ENCODE results near the gene PDAP1. TPM values are rescaled to one million over a fixed set of nuclear protein-coding genes. Genes with fewer than 3 reads are reported as not detected.

PDAP1 gene
- total RNA-seq, 4 donors from 2014 or later, result 47.2 to 68.5 (median 48.3) TPM

GRCh38 chr7:99396418-99397296 is 11.7 kb downstream of the PDAP1 start:
- Histone ChIP-seq H3K27ac (no peak overlapping the region), H3K27me3 (no peaks in the 10 kb centered on the region), H3K4me1 (peaks cover 23% of the 10 kb centered on the region), H3K4me3 (no peak overlapping the region), H3K9me3 (no peaks in the 10 kb centered on the region), H3K36me3 (peaks cover 77% of the 10 kb centered on the region)
- TF ChIP-seq POLR2AphosphoS5 (IDR thresholded peaks at IDR 0.05) (no peak), EP300 (IDR thresholded peaks at IDR 0.05) (no peak), POLR2A (IDR thresholded peaks at IDR 0.05) (no peak)
- TF ChIP-seq, protein P1, sequence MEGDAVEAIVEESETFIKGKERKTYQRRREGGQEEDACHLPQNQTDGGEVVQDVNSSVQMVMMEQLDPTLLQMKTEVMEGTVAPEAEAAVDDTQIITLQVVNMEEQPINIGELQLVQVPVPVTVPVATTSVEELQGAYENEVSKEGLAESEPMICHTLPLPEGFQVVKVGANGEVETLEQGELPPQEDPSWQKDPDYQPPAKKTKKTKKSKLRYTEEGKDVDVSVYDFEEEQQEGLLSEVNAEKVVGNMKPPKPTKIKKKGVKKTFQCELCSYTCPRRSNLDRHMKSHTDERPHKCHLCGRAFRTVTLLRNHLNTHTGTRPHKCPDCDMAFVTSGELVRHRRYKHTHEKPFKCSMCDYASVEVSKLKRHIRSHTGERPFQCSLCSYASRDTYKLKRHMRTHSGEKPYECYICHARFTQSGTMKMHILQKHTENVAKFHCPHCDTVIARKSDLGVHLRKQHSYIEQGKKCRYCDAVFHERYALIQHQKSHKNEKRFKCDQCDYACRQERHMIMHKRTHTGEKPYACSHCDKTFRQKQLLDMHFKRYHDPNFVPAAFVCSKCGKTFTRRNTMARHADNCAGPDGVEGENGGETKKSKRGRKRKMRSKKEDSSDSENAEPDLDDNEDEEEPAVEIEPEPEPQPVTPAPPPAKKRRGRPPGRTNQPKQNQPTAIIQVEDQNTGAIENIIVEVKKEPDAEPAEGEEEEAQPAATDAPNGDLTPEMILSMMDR (IDR thresholded peaks at IDR 0.05), result no peak
- 83% methylated on average over 20 of the region's 21 CpGs for WGBS
- no peak for DNase-seq (ENCODE audit: low spot score in 2 of 2)

GRCh38 chr7:99395616-99396327 is 12.6 kb downstream of the PDAP1 start:
- no peak for DNase-seq (ENCODE audit: low spot score in 2 of 2)
- Histone ChIP-seq H3K9me3 (no peaks in the 10 kb centered on the region), H3K4me1 (peaks cover 23% of the 10 kb centered on the region), H3K36me3 (peaks cover 77% of the 10 kb centered on the region), H3K4me3 (no peak overlapping the region), H3K27ac (no peak overlapping the region), H3K27me3 (no peaks in the 10 kb centered on the region)
- TF ChIP-seq POLR2AphosphoS5 (IDR thresholded peaks at IDR 0.05) (no peak), POLR2A (IDR thresholded peaks at IDR 0.05) (no peak), EP300 (IDR thresholded peaks at IDR 0.05) (no peak)
- TF ChIP-seq, protein P1 (IDR thresholded peaks at IDR 0.05), result no peak
- 58% methylated on average over 14 of the region's 14 CpGs for WGBS

DNA sequence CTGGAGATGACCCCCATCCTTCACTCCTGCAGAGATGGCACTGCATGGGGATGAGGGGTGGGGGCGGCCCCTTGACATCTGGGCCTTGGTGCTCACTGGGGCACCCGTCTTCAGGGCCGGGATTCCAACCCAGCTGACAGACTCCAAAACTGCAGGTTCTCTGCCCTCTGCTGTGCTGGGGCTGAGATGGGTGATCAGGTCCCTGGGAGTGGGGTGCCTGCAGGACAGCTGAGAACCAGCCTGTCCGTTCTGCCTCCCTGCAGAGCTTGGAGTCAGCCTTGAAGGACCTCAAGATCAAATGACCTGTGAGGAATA is 14.3 kb downstream of the PDAP1 start:
- Histone ChIP-seq H3K9me3 (no peaks in the 10 kb centered on the region), H3K27me3 (no peaks in the 10 kb centered on the region), H3K27ac (no peak overlapping the region), H3K4me3 (no peak overlapping the region), H3K4me1 (peaks cover 23% of the 10 kb centered on the region), H3K36me3 (peaks cover 76% of the 10 kb centered on the region)
- TF ChIP-seq POLR2AphosphoS5 (IDR thresholded peaks at IDR 0.05) (no peak), POLR2A (IDR thresholded peaks at IDR 0.05) (no peak), EP300 (IDR thresholded peaks at IDR 0.05) (no peak)
- TF ChIP-seq, protein P1 (IDR thresholded peaks at IDR 0.05), result no peak
- DNase-seq (ENCODE audit: low spot score in 2 of 2), result no peak
- WGBS, result no CpG with 5 or more reads among the region's 4 CpGs

GRCh38 chr7:99393355-99394187 is 14.8 kb downstream of the PDAP1 start:
- peak overlapping the region; percentile 73 for H3K27ac ChIP-seq
- H3K4me3 ChIP-seq, result peak overlapping the region; percentile 60
- H3K27me3 ChIP-seq, result no peaks in the 10 kb centered on the region
- TF ChIP-seq EP300 (IDR thresholded peaks at IDR 0.05), result no peak
- TF ChIP-seq, protein P1 (IDR thresholded peaks at IDR 0.05), result no peak
- TF ChIP-seq POLR2AphosphoS5 (IDR thresholded peaks at IDR 0.05), result no peak
- TF ChIP-seq POLR2A (IDR thresholded peaks at IDR 0.05), result no peak
- no peak for DNase-seq (ENCODE audit: low spot score in 2 of 2)
- no peaks in the 10 kb centered on the region for H3K9me3 ChIP-seq
- H3K36me3 ChIP-seq, result peaks cover 76% of the 10 kb centered on the region
- H3K4me1 ChIP-seq, result peaks cover 23% of the 10 kb centered on the region
- WGBS, result 43% methylated on average over 18 of the region's 30 CpGs
